WTC11 (cell line): Measurements from ENCODE around the gene HMHB1. TPM values are rescaled to one million over a fixed set of nuclear protein-coding genes. Genes with fewer than 3 reads are reported as not detected.

ENCODE experiments used
- ATAC-seq: fragments of 200-7000 bp; cut with Tn5 transposase; 2 replicates; pipeline ENCODE4 v1.10.0; 2021; ENCODE audit warnings: mild to moderate bottlenecking, moderate library complexity
- CTCF ChIA-PET: fragments of 300-600 bp; sonication (Branson Sonifier 250); formaldehyde crosslinking; loops from one replicate; lab custom pipeline; 2021; ENCODE audit warnings: antibody characterized with exemption; lab: Charles Lee
- POLR2A ChIA-PET: fragments of 350-600 bp; sonication (Branson Sonifier 250); formaldehyde crosslinking; loops from one replicate; lab custom pipeline; 2021; ENCODE audit warnings: antibody characterized with exemption; lab: Charles Lee
- DNase-seq: peaks from one replicate; pipeline ENCODE4 v3.0.0; 2021; ENCODE audit warnings: low spot score
- H3K27ac Mint-ChIP-seq: 2 replicates; pipeline ENCODE4 v1.8.0; 2021; ENCODE audit warnings: mixed read lengths
- H3K27me3 Mint-ChIP-seq: 2 replicates; pipeline ENCODE4 v1.8.0; 2021; ENCODE audit warnings: low read depth, mild to moderate bottlenecking, moderate library complexity, mixed read lengths
- H3K36me3 Mint-ChIP-seq: 2 replicates; pipeline ENCODE4 v1.8.0; 2021; ENCODE audit warnings: mixed read lengths
- H3K4me1 Mint-ChIP-seq: 2 replicates; pipeline ENCODE4 v1.8.0; 2022; ENCODE audit warnings: mixed read lengths
- H3K4me3 Mint-ChIP-seq: 2 replicates; pipeline ENCODE4 v1.8.0; 2021; ENCODE audit warnings: mild to moderate bottlenecking, moderate library complexity, mixed read lengths
- H3K9me3 Mint-ChIP-seq: 2 replicates; pipeline ENCODE4 v1.8.0; 2021; ENCODE audit warnings: mixed read lengths
- CREB1 ChIP-seq: sonication (generic); formaldehyde crosslinking; IDR thresholded peaks from 2 replicates; pipeline ENCODE4 v1.8.0; 2023; ENCODE audit warnings: mild to moderate bottlenecking, missing genetic modification reagents
- GTF2I ChIP-seq: fragments of 250-450 bp; sonication (Bioruptor Pico); conservative IDR thresholded peaks from 2 replicates; pipeline ENCODE4 v1.4.0; 2021; ENCODE audit warnings: mild to moderate bottlenecking
- IRF2 ChIP-seq: sonication (generic); formaldehyde crosslinking; IDR thresholded peaks from 2 replicates; pipeline ENCODE4 v1.8.0; 2022; ENCODE audit warnings: low read depth, missing genetic modification reagents, borderline replicate concordance
- JUN ChIP-seq: sonication (generic); formaldehyde crosslinking; IDR thresholded peaks from 2 replicates; pipeline ENCODE4 v1.8.0; 2023; ENCODE audit warnings: mild to moderate bottlenecking, missing genetic modification reagents
- NFE2L1 ChIP-seq: sonication (generic); formaldehyde crosslinking; IDR thresholded peaks from 2 replicates; pipeline ENCODE4 v1.8.1; 2023; ENCODE audit warnings: missing genetic modification reagents
- NR1H2 ChIP-seq: sonication (generic); formaldehyde crosslinking; IDR thresholded peaks from 2 replicates; pipeline ENCODE4 v1.9.0; 2021; ENCODE audit warnings: mild to moderate bottlenecking, moderate library complexity, missing genetic modification reagents
- PRRX2 ChIP-seq: fragments of 250-450 bp; sonication (Bioruptor Pico); IDR thresholded peaks from 2 replicates; pipeline ENCODE4 v1.8.0; 2021; ENCODE audit warnings: mild to moderate bottlenecking
- SOX15 ChIP-seq: fragments of 250-450 bp; sonication (Bioruptor Pico); IDR thresholded peaks from 2 replicates; pipeline ENCODE4 v1.9.0; 2021; ENCODE audit warnings: mild to moderate bottlenecking
- ZNF138 ChIP-seq: sonication (generic); formaldehyde crosslinking; conservative IDR thresholded peaks from 2 replicates; pipeline ENCODE4 v1.8.1; 2022; ENCODE audit warnings: mild to moderate bottlenecking, moderate library complexity, missing genetic modification reagents
- ZNF396 ChIP-seq: fragments of 250-450 bp; sonication (Bioruptor Pico); IDR thresholded peaks from 2 replicates; pipeline ENCODE4 v1.8.0; 2021; ENCODE audit warnings: mild to moderate bottlenecking, moderate library complexity, borderline replicate concordance
- ZNF416 ChIP-seq: fragments of 250-450 bp; sonication (Bioruptor Pico); IDR thresholded peaks from 2 replicates; pipeline ENCODE4 v1.9.0; 2021; ENCODE audit warnings: mild to moderate bottlenecking, inconsistent platforms
- total RNA-seq: library from RNA; stranded (reverse); gene quantifications from 3 replicates; pipeline ENCODE4 v1.2.3, GENCODE V29; 2021
- TF ChIP-seq, protein P1 (sequence below): sonication (generic); formaldehyde crosslinking; IDR thresholded peaks from 2 replicates; pipeline ENCODE4 v1.8.0; 2023; ENCODE audit warnings: missing genetic modification reagents, mild to moderate bottlenecking, borderline replicate concordance
- TF ChIP-seq, protein P2 (sequence below): sonication (generic); formaldehyde crosslinking; conservative IDR thresholded peaks from 2 replicates; pipeline ENCODE4 v1.8.1; 2023; ENCODE audit warnings: mild to moderate bottlenecking, low read depth, missing genetic modification reagents, moderate library complexity
- TF ChIP-seq, protein P3 (sequence below): sonication (generic); formaldehyde crosslinking; IDR thresholded peaks from 2 replicates; pipeline ENCODE4 v1.8.1; 2022; ENCODE audit warnings: mild to moderate bottlenecking, moderate library complexity, missing genetic modification reagents
- TF ChIP-seq, protein P4 (sequence below): sonication (generic); formaldehyde crosslinking; IDR thresholded peaks from 2 replicates; pipeline ENCODE4 v1.8.0; 2022; ENCODE audit warnings: mild to moderate bottlenecking, missing genetic modification reagents
- TF ChIP-seq, protein P5 (sequence below): sonication (generic); formaldehyde crosslinking; IDR thresholded peaks from 2 replicates; pipeline ENCODE4 v1.8.1; 2022; ENCODE audit warnings: low read depth, missing genetic modification reagents, borderline replicate concordance
- TF ChIP-seq, protein P6 (sequence below): sonication (generic); formaldehyde crosslinking; IDR thresholded peaks from 2 replicates; pipeline ENCODE4 v1.8.1; 2022; ENCODE audit warnings: missing genetic modification reagents, borderline replicate concordance

The HMHB1 gene
- total RNA-seq, 1 experiment from 2014 or later: not detected

DNA sequence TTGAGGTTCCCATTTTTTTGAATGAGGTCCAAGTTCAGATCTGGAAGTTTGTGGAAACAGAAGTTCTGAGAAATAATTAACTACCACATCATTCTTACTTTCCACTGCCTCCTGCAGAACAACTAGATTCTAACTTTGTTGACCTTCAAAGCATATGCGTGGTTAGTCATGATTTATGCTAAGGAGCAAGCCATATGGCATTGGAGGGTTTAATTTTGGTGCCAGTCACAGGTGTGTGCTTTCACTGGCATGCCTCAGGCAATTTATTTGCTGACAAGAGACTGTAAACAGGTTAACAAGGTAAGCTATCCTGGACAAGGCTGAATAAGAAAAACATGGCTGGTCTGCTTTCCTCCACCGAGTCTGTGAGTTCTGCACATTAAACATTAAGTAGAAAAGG is 31.5 kb downstream of the HMHB1 start (continued):
- TF ChIP-seq, protein P1, sequence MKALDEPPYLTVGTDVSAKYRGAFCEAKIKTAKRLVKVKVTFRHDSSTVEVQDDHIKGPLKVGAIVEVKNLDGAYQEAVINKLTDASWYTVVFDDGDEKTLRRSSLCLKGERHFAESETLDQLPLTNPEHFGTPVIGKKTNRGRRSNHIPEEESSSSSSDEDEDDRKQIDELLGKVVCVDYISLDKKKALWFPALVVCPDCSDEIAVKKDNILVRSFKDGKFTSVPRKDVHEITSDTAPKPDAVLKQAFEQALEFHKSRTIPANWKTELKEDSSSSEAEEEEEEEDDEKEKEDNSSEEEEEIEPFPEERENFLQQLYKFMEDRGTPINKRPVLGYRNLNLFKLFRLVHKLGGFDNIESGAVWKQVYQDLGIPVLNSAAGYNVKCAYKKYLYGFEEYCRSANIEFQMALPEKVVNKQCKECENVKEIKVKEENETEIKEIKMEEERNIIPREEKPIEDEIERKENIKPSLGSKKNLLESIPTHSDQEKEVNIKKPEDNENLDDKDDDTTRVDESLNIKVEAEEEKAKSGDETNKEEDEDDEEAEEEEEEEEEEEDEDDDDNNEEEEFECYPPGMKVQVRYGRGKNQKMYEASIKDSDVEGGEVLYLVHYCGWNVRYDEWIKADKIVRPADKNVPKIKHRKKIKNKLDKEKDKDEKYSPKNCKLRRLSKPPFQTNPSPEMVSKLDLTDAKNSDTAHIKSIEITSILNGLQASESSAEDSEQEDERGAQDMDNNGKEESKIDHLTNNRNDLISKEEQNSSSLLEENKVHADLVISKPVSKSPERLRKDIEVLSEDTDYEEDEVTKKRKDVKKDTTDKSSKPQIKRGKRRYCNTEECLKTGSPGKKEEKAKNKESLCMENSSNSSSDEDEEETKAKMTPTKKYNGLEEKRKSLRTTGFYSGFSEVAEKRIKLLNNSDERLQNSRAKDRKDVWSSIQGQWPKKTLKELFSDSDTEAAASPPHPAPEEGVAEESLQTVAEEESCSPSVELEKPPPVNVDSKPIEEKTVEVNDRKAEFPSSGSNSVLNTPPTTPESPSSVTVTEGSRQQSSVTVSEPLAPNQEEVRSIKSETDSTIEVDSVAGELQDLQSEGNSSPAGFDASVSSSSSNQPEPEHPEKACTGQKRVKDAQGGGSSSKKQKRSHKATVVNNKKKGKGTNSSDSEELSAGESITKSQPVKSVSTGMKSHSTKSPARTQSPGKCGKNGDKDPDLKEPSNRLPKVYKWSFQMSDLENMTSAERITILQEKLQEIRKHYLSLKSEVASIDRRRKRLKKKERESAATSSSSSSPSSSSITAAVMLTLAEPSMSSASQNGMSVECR (CRISPR knock-in tag): no peak
- TF ChIP-seq, protein P2, sequence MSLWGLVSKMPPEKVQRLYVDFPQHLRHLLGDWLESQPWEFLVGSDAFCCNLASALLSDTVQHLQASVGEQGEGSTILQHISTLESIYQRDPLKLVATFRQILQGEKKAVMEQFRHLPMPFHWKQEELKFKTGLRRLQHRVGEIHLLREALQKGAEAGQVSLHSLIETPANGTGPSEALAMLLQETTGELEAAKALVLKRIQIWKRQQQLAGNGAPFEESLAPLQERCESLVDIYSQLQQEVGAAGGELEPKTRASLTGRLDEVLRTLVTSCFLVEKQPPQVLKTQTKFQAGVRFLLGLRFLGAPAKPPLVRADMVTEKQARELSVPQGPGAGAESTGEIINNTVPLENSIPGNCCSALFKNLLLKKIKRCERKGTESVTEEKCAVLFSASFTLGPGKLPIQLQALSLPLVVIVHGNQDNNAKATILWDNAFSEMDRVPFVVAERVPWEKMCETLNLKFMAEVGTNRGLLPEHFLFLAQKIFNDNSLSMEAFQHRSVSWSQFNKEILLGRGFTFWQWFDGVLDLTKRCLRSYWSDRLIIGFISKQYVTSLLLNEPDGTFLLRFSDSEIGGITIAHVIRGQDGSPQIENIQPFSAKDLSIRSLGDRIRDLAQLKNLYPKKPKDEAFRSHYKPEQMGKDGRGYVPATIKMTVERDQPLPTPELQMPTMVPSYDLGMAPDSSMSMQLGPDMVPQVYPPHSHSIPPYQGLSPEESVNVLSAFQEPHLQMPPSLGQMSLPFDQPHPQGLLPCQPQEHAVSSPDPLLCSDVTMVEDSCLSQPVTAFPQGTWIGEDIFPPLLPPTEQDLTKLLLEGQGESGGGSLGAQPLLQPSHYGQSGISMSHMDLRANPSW (CRISPR knock-in tag): no peak
- TF ChIP-seq, protein P3, sequence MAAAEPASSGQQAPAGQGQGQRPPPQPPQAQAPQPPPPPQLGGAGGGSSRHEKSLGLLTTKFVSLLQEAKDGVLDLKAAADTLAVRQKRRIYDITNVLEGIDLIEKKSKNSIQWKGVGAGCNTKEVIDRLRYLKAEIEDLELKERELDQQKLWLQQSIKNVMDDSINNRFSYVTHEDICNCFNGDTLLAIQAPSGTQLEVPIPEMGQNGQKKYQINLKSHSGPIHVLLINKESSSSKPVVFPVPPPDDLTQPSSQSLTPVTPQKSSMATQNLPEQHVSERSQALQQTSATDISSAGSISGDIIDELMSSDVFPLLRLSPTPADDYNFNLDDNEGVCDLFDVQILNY (CRISPR knock-in tag): no peak
- TF ChIP-seq ZNF396 (CRISPR knock-in tag) (no peak), CREB1 (CRISPR knock-in tag) (no peak), NR1H2 (no peak), ZNF416 (CRISPR knock-in tag) (no peak)

DNA sequence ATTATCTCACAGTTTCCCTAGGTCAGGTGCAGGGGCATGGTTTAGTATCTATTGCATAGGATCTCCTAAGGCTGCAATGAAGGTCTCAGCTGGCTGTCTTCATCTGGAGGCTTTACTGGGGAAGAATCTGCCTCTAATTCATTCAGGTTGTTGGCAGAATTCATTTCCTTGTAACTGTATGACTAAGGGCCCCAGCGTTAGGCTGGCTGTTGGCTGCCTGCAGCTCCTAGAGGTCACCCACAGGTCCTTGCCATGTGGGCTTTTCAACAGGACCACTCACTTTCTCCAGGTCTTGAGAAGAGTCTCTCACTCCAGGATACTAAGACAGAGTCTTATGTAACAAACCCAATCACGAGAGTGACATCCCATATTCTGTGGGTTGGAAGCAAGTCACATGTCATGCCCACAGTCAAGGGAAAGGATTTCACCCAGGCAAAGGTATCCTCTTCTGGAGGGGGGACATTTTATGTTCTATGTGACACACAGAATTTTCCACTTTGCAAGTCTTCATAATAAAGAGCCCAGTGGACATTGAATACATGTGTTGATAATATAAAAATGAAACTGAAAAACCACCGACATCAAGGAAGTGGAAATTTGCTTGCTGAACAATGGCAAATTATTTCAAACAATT is 38.2 kb downstream of the HMHB1 start:
- H3K27me3 Mint-ChIP-seq: no peaks in the 10 kb centered on the region
- peaks cover 22% of the 10 kb centered on the region for H3K9me3 Mint-ChIP-seq
- ATAC-seq (no peak), DNase-seq (no peak)
- H3K4me3 Mint-ChIP-seq: no peak overlapping the region
- no peak overlapping the region for H3K27ac Mint-ChIP-seq
- ChIA-PET CTCF (no interaction called here), POLR2A (no interaction called here)
- TF ChIP-seq, protein P4, sequence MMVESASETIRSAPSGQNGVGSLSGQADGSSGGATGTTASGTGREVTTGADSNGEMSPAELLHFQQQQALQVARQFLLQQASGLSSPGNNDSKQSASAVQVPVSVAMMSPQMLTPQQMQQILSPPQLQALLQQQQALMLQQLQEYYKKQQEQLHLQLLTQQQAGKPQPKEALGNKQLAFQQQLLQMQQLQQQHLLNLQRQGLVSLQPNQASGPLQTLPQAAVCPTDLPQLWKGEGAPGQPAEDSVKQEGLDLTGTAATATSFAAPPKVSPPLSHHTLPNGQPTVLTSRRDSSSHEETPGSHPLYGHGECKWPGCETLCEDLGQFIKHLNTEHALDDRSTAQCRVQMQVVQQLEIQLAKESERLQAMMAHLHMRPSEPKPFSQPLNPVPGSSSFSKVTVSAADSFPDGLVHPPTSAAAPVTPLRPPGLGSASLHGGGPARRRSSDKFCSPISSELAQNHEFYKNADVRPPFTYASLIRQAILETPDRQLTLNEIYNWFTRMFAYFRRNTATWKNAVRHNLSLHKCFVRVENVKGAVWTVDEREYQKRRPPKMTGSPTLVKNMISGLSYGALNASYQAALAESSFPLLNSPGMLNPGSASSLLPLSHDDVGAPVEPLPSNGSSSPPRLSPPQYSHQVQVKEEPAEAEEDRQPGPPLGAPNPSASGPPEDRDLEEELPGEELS (CRISPR knock-in tag): no peak
- TF ChIP-seq PRRX2 (CRISPR knock-in tag): no peak
- no peak for TF ChIP-seq JUN (CRISPR knock-in tag)
- TF ChIP-seq, protein P5, sequence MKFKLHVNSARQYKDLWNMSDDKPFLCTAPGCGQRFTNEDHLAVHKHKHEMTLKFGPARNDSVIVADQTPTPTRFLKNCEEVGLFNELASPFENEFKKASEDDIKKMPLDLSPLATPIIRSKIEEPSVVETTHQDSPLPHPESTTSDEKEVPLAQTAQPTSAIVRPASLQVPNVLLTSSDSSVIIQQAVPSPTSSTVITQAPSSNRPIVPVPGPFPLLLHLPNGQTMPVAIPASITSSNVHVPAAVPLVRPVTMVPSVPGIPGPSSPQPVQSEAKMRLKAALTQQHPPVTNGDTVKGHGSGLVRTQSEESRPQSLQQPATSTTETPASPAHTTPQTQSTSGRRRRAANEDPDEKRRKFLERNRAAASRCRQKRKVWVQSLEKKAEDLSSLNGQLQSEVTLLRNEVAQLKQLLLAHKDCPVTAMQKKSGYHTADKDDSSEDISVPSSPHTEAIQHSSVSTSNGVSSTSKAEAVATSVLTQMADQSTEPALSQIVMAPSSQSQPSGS (CRISPR knock-in tag): no peak
- TF ChIP-seq, protein P6, sequence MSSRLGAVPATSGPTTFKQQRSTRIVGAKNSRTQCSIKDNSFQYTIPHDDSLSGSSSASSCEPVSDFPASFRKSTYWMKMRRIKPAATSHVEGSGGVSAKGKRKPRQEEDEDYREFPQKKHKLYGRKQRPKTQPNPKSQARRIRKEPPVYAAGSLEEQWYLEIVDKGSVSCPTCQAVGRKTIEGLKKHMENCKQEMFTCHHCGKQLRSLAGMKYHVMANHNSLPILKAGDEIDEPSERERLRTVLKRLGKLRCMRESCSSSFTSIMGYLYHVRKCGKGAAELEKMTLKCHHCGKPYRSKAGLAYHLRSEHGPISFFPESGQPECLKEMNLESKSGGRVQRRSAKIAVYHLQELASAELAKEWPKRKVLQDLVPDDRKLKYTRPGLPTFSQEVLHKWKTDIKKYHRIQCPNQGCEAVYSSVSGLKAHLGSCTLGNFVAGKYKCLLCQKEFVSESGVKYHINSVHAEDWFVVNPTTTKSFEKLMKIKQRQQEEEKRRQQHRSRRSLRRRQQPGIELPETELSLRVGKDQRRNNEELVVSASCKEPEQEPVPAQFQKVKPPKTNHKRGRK (CRISPR knock-in tag): no peak
- TF ChIP-seq ZNF138 (CRISPR knock-in tag): no peak
- no peak for TF ChIP-seq NFE2L1 (CRISPR knock-in tag)
- TF ChIP-seq NR1H2: no peak
- no peak for TF ChIP-seq IRF2 (CRISPR knock-in tag)
- no peak for TF ChIP-seq GTF2I (CRISPR knock-in tag)
- no peak for TF ChIP-seq SOX15 (CRISPR knock-in tag)
- peaks cover 20% of the 10 kb centered on the region for H3K36me3 Mint-ChIP-seq
- H3K4me1 Mint-ChIP-seq: no peaks in the 10 kb centered on the region
